ENCODE data around the gene TRIM47.
"Not testable (repeated sequence)": the region's sequence is repeated elsewhere in the genome, so short reads cannot be mapped to it uniquely, and the experiment has no call there.

DNA sequence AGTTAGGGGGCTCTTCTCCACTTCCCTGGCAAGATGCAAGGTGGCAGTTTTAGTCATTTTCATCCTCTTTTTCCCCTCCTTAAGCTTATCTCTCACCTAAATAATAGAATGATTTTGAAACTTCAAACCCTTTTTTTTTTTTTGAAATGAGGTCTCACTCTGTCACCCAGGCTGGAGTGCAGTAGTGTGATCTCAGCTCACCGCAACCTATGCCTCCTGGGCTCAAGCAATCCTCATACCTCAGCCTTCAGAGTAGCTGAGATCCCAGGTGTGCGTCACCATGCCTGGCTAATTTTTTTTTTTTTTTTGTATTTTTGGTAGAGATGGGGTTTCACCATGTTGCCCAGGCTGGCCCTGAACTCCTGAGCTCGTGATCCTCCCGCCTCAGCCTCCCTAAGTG, 13.5 kb downstream of the TRIM47 start:
- TF ChIP-seq, protein P1, sequence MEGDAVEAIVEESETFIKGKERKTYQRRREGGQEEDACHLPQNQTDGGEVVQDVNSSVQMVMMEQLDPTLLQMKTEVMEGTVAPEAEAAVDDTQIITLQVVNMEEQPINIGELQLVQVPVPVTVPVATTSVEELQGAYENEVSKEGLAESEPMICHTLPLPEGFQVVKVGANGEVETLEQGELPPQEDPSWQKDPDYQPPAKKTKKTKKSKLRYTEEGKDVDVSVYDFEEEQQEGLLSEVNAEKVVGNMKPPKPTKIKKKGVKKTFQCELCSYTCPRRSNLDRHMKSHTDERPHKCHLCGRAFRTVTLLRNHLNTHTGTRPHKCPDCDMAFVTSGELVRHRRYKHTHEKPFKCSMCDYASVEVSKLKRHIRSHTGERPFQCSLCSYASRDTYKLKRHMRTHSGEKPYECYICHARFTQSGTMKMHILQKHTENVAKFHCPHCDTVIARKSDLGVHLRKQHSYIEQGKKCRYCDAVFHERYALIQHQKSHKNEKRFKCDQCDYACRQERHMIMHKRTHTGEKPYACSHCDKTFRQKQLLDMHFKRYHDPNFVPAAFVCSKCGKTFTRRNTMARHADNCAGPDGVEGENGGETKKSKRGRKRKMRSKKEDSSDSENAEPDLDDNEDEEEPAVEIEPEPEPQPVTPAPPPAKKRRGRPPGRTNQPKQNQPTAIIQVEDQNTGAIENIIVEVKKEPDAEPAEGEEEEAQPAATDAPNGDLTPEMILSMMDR (IDR thresholded peaks at IDR 0.05) = not testable (repeated sequence)
- TF ChIP-seq POLR2A (IDR thresholded peaks at IDR 0.05) = not testable (repeated sequence)

Data from prostate gland (tissue), 2 donors.